CD4-positive, alpha-beta T cell treated with Interferon gamma for 1 hour (primary cell): ENCODE results near the gene ZNF687.

Experiments used
- DNase-seq: peaks from one replicate; pipeline ENCODE4 v3.0.0-alpha.2; 2020

The ZNF687 gene

GRCh38 chr1:151314137-151314875, 32.2 kb downstream of the ZNF687 start:
- DNase-seq, result no peak

DNA sequence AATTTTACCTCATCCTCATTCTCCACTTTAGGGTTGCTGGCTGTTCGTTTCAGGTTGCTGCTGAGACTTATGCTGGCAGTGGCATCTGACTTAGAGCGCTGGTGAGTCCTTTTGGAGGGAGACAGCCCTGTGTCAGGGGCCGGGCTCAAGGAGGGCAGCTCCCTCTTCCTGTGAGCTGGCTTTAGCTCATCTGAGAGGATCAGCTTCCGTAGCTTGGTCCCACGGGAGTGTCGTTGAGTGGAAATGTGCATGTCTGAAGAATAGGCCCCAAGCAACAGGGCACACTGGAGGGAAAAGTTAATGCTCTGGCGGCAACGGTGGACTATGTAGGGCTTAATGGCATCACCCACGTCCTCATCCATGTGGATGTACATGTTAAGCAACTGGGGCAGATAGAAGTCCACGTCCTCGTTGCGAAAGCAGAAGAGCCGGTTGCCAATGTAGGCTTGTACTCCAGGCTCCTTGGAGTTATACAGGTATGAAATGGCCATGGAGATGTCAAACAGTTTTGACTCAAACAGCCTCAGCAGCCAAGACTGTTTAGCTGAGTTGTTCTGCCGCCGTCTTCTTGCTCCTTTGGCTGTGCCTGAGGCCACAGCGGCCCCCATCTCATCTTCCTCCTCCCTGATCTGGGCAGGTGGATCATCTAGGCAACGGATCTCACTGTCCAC, 33.6 kb downstream of the ZNF687 start:
- DNase-seq, result no peak

DNA sequence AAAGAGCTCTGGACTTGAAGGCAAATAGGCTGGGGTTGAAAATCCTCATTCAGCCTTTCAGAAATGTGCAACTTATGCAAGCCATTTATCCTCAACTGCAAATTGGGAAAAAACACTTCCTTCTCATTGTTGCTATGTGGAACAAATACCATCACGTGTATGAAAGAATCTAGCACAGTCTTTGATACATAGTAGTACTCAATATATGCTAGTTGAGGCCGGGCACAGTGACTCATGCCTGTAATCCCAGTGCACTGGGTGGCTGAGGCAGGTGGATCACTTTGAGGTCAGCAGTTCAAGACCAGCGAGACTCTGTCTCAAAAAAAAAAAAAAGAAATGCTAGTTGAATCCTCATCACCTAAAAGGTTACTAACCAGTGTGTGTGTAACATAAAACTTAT, 36.9 kb downstream of the ZNF687 start:
- DNase-seq, result no peak

DNA sequence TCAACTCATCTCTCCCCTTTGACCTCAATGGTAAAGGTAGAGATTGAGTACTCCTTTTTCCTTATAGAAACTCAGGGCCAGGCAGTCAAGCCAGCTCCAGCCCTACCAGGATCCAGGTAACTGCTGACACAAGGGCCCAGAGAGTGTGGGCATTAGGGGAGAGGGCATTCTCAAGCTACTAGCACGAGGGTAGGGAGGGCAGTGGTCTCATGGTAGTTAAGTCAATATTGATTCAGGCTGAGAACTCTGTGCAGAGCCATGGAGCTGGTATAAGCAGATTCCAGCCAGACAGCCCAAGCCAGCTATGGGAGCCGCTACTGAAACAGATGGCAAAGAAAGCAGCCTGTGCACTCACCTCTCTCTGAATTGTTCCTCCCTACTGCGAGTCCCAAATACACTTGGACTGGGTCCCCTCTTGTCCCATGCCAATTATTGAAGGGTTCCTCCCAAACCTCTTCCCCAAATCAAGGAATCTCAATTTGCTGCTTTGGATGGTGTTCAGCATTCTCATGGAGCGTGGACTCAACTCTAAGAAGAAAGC, 42.4 kb downstream of the ZNF687 start:
- DNase-seq, result no peak

DNA sequence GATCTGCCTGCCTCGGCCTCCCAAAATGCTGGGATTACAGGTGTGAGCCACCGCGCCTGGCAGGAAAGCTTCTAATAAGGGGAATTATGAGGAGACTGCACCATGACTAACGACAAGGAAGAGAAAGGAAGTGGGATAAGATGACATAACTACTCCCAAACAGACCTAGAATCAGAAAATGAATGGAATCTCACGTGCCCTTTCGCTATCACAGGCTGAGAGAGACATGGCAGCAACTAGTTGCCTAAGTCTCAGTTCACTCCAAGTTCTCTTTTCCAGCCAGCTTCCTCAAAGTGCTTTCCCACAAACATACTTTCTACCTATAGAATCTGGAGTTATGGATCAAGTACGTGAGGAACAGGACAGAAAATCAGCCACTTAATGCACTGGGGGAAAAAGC, 43.1 kb downstream of the ZNF687 start:
- DNase-seq, result no peak

DNA sequence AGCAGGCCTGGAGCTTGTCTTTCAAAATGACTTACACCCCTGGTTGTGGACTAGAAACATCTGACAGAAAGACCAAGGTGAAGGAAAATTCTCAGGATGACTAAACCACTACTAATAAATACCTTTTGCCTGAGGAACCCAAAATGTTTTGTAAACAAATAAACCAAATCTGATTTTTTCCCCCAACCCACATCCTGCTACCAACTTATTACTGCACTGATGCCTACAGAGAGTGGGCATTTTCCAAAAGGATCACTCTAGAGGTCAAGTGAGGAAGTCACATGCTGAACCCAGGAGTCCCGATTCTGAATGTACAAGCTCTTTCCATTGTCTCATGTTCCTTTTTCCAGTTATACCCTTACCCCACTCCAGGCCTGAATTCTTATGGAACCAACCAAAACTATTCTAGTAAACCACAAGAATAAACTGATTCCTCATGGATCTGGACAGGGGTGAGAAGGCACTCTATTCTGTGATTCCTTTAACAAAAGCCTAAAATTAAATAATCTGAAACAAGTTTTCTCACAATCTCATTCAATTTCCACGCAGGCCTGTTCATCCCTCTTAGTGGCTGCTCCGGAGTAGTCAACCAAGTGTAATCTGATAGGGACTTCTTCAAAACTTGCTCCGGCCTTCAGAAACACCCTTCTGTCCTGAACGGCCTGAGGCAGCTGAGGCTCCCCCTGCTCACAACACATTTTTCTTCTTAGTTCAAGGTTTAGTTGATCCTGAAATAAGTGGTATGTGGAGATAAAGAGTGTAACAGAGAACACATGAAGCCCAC, 43.7 kb downstream of the ZNF687 start:
- no peak for DNase-seq

DNA sequence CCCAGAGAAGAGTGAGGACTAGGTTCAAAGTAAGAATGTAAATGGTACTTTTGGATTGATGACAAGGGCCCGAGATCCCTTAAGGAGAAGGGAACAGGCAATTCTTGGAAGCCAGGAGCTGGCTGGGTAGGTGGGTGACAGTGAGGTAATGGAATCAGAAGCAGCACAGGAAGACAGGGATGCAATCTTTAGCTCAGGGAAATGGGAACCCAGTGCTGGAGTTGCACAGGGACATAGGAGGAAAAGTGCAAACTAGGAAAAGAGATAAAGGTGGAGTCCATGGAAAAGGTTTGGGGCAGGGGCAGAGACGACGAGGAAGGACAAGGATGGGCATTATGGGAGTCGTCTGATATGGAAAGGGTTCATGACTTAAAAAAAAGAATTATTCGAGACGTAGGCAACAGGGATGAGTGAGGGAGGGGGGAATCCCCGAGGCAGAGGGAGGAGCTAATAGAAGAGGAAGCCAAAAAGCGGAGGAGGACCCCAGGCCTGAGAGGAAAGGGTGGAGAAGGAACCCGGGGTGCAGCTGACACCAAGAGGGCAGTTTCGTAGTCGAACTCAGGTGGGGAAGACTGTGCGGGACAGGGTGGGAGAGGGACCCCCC, 44.6 kb downstream of the ZNF687 start:
- peak; percentile 74 for DNase-seq

DNA sequence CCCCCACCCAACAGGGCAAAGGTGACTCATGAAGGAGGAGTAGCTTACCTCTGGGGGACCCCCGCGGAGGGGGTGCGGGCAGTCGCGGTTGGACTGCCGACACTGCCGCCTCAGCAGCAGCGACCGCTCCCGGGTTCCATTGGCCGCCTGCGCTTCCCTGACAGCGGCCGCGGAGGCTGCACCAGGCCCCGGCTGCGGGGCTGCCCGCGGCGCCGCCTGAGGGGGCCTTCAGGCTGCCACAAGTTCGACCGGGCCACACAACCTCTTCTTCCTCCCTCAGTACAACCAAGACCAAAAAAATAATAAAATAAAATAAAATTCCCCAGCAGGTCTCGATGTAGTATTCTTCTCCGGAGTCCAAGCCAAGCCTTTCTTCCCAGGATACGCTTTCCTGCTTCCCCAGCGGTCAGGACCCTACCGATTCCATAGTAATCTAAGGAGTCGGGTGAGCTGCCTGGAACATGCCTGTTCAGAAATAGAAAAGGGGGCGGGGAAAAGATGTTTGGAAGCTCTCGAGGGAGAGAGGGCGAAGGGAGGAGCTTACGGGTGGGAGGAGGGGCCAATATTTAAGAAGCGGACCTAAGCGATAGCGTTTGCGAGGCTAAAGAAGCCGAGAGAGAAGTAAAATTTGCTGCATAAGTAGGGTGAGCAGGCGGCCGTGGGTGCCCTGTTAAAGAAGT, 45.3 kb downstream of the ZNF687 start, which contains the start of gene PI4KB:
Gene PI4KB (minus strand): TSS at position 194 of the 680 bp plus-strand sequence. CDS start 10,935 bp downstream, outside the sequence.
- peak; percentile 92 for DNase-seq

DNA sequence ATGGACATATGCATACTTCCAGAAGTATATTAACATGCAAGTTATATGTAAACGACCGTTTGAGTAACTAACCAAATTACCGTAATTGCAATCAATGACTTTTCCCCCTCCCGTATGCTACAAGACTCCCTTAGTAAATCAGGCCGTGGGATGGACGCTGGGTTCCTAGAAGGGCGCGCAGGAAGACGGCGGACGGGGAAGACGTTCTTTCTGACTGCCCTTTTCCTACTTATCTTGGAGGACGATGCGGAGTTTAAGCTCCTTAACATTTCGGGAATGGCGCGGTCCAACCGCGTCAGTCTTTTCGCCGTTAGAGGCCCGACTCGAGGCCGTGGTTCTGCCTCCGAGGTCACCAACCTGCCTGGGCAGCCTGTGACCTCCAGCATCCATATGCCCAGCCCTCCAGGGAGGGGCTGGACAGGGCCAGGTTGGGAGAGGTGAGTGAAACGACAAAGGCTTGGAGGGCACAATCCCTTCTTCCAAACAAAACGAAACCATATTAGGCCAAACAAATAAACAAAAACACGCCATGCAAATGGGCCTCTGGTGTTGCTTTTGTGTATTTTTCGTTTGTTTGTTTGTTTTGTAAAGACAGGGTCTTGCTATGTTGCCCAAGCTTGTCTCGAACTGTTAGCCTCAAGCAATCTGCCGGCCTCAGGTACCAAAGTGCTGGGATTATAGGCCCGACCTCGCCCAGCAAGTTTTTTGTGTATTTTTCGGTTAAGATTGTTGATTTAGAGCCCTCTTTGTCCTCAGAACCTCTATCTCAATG, 46.0 kb downstream of the ZNF687 start:
- no peak for DNase-seq

DNA sequence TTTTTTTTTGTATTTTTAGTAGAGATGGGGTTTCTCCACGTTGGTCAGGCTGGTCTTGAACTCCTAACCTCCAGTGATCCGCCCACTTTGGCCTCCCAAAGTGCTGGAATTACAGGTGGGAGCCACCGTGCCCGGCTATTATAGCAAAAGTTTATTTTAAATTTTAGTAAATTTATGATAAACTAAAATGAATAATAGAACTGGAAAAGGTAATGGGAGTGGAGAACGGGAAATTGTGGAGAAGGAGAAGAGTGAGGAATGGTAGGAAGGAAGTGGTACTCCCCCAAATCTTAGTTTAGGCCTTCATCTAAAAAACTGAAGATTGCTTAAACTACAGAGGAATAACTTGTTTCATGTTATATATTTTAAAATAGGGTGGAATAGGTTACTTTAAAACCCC, 52.7 kb downstream of the ZNF687 start:
- DNase-seq, result no peak

GRCh38 chr1:151336556-151336955, 54.5 kb downstream of the ZNF687 start:
- no peak for DNase-seq

- DNase-seq, result peak; percentile 52
Observed at GRCh38 chr1:151340870-151341754, 59.0 kb downstream of the ZNF687 start.
